ENCODE data around the gene MT1H. TPM values are rescaled to one million over a fixed set of nuclear protein-coding genes. Genes with fewer than 3 reads are reported as not detected.
A peak's percentile ranks its signal among the peaks of the same experiment; 100 is the strongest.

MT1H gene
- total and polyA plus RNA-seq, 2 of the 13 experiments (the other 11 are each of a cell fraction or from before 2014, with no cell fraction given) = 0.60 TPM; not detected in 1

DNA sequence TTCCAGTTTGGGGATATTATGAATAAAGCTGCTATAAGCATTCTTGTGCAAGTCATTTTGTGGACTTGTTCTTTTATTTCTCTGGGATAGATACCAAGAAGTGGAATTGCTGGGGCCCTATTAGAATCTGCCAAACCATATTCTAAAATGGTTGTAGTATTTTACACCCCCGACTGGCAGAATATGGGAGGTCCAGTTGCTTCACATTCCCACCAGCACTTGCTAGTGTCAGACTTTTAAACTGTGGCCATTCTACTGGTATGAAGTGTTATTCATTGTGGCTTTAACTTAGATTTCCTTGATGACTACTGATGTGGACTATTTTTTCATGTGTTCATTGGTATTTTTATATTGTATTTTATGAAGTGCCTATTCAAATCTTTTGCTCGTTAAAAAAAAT, 42.2 kb downstream of the MT1H start:
- Histone ChIP-seq H3K4me1 (ENCODE audit: insufficient read depth, low read length) (peaks cover 24% of the 10 kb centered on the region), H3K4me3 (replicated peaks in 1 of 3; ENCODE audit: insufficient read depth in 1 of 3, low read depth in 2 of 3, low read length in 3 of 3) (no peak overlapping the region), H3K9me3 (ENCODE audit: low read length) (no peaks in the 10 kb centered on the region), H2AFZ (ENCODE audit: low read length) (no peak overlapping the region), H3K36me3 (replicated peaks in 1 of 2; ENCODE audit: control insufficient read depth in 1 of 2, insufficient read depth in 2 of 2, low read length in 2 of 2) (no peaks in the 10 kb centered on the region), H3K4me2 (ENCODE audit: low read depth, low read length) (no peak overlapping the region), H3K9ac (ENCODE audit: insufficient read depth, low read depth, low read length) (no peak overlapping the region), H3K27ac (ENCODE audit: extremely low read length, insufficient read depth, low read length) (no peak overlapping the region), H4K20me1 (ENCODE audit: insufficient read depth, low read length) (no peaks in the 10 kb centered on the region), H3K79me2 (ENCODE audit: insufficient read depth, low read length) (no peaks in the 10 kb centered on the region), H3K27me3 (ENCODE audit: control insufficient read depth in 1 of 2, insufficient read depth in 2 of 2, low read length in 2 of 2) (peaks cover 2 to 9% of the 10 kb centered on the region in 2 experiments; a peak in 1 of 5 replicates)
- POLR2A ChIA-PET = no interaction called here
- CTCF ChIA-PET (ENCODE audit: low intra/inter-chr PET ratio, low total read pairs) = no interaction called here
- intact Hi-C loops (cut with micrococcal nuclease; ENCODE audit: unreplicated experiment) = no loop called here
- 34% methylated on average over 2 of the region's 2 CpGs for WGBS (ENCODE audit: low lambda C conversion rate)
- DNase-seq (ENCODE audit: low spot score) (no peak), ATAC-seq (no peak), FAIRE-seq (no peak)
- peak; percentile 72 for TF ChIP-seq ZNF7 (CRISPR knock-in tag; IDR thresholded peaks at IDR 0.05)
- TF ChIP-seq, protein P1, sequence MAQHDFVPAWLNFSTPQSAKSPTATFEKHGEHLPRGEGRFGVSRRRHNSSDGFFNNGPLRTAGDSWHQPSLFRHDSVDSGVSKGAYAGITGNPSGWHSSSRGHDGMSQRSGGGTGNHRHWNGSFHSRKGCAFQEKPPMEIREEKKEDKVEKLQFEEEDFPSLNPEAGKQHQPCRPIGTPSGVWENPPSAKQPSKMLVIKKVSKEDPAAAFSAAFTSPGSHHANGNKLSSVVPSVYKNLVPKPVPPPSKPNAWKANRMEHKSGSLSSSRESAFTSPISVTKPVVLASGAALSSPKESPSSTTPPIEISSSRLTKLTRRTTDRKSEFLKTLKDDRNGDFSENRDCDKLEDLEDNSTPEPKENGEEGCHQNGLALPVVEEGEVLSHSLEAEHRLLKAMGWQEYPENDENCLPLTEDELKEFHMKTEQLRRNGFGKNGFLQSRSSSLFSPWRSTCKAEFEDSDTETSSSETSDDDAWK (CRISPR knock-in tag; IDR thresholded peaks at IDR 0.05) = no peak
- in situ Hi-C loops (cut with HindIII; ENCODE audit: extremely low pct_ligation_motif_present, low pct_unique_long_range_greater_than_20kb) = no loop called here
- no TSS peak for BruUV-seq (replicated peaks)

DNA sequence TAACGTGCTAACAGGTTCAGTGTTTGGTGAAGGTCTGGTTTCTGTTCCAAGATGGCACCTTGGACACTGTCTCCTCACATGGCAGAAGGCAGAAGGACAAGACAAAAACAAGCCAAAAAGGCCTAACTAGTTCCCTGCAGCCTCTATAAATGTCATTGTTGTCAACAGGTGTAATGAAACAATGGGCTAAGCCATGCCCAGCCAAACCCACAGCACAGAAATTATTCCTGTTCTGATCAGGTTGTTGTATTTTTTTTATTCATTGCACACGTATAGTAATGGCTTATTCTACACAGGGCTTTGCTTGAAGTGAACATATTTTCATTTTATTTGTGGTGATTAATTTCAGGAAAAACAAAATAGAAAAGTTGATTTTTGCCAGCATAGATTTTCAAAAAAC, 44.2 kb downstream of the MT1H start:
- H3K27me3 ChIP-seq (ENCODE audit: control insufficient read depth in 1 of 2, insufficient read depth in 2 of 2, low read length in 2 of 2) = peaks cover 2 to 9% of the 10 kb centered on the region in 2 experiments; a peak in 1 of 5 replicates
- ChIA-PET CTCF (ENCODE audit: low intra/inter-chr PET ratio, low total read pairs) (no interaction called here), POLR2A (no interaction called here)
- FAIRE-seq (no peak), DNase-seq (ENCODE audit: low spot score) (no peak), ATAC-seq (no peak)
- H4K20me1 ChIP-seq (ENCODE audit: insufficient read depth, low read length) = no peaks in the 10 kb centered on the region
- no peak overlapping the region for H3K27ac ChIP-seq (ENCODE audit: extremely low read length, insufficient read depth, low read length)
- BruUV-seq (replicated peaks) = no TSS peak
- H2AFZ ChIP-seq (ENCODE audit: low read length) = no peak overlapping the region
- no peaks in the 10 kb centered on the region for H3K36me3 ChIP-seq (replicated peaks in 1 of 2; ENCODE audit: control insufficient read depth in 1 of 2, insufficient read depth in 2 of 2, low read length in 2 of 2)
- in situ Hi-C loops (cut with HindIII; ENCODE audit: extremely low pct_ligation_motif_present, low pct_unique_long_range_greater_than_20kb) = no loop called here
- no peak overlapping the region for H3K9ac ChIP-seq (ENCODE audit: insufficient read depth, low read depth, low read length)
- no peak for TF ChIP-seq CHD2 (IDR thresholded peaks at IDR 0.05; ENCODE audit: low read depth, low read length)
- intact Hi-C loops (cut with micrococcal nuclease; ENCODE audit: unreplicated experiment) = no loop called here
- H3K4me3 ChIP-seq (replicated peaks in 1 of 3; ENCODE audit: insufficient read depth in 1 of 3, low read depth in 2 of 3, low read length in 3 of 3) = no peak overlapping the region
- H3K4me1 ChIP-seq (ENCODE audit: insufficient read depth, low read length) = peaks cover 14% of the 10 kb centered on the region
- 45% methylated on average over 2 of the region's 2 CpGs for WGBS (ENCODE audit: low lambda C conversion rate)
- no peaks in the 10 kb centered on the region for H3K79me2 ChIP-seq (ENCODE audit: insufficient read depth, low read length)
- no peaks in the 10 kb centered on the region for H3K9me3 ChIP-seq (ENCODE audit: low read length)
- H3K4me2 ChIP-seq (ENCODE audit: low read depth, low read length) = no peak overlapping the region

All from HepG2 (cell line).